ENCODE data around the gene PARN.
"Not testable (repeated sequence)": the region's sequence is repeated elsewhere in the genome, so short reads cannot be mapped to it uniquely, and the experiment has no call there.

PARN gene

DNA sequence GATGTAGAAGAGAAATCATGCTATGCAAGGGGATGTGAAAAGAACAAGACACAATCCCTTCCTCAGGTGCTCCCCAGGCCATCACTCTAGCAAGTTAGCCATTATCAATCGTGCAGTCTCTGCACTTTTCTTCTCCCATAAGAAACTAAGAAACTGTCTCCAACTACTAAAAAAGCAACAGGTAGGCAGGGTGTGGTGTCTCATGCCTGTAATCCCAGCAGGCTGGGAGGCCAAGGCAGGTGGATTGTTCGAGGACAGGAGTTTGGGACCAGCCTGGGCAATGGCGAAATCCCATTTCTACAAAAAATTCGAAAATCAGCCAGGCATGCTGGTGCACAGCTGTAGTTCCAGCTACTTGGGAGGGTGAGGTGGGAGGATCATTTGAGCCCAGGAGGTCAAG lies 13.8 kb downstream of the PARN start:
- H3K9me3 Mint-ChIP-seq = no peaks in the 10 kb centered on the region
- H3K4me3 Mint-ChIP-seq = no peak overlapping the region
- H3K27ac Mint-ChIP-seq = no peak overlapping the region
- H3K36me3 Mint-ChIP-seq (ENCODE audit: low read depth) = peaks cover 42% of the 10 kb centered on the region
- H3K27me3 Mint-ChIP-seq (ENCODE audit: low read depth) = no peaks in the 10 kb centered on the region
- peaks cover 3% of the 10 kb centered on the region for H3K4me1 Mint-ChIP-seq (ENCODE audit: low read depth)
- DNase-seq (ENCODE audit: low spot score) = no peak

DNA sequence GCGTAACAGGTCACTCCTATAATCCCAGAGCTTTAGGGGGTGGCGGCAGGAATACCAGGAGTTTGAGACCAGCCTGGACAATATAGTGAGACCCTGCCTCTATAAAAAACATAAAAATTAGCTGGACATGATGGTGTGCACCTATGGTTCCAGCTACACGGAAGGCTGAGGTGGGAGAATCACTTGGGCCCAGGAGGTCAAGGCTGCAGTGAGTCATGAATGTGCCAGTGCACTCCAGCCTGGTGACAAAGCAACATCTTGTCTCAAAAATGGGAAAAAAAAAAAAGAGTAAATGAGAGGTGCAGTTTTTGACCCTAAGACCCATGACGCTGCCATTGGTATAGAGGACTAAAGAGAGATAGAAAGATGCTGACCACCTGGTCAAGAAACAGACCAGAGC lies 16.1 kb downstream of the PARN start:
- Mint-ChIP-seq H3K27me3 (ENCODE audit: low read depth) (no peaks in the 10 kb centered on the region), H3K4me1 (ENCODE audit: low read depth) (no peaks in the 10 kb centered on the region), H3K36me3 (ENCODE audit: low read depth) (peaks cover 48% of the 10 kb centered on the region), H3K4me3 (no peak overlapping the region), H3K27ac (no peak overlapping the region), H3K9me3 (no peaks in the 10 kb centered on the region)
- DNase-seq (ENCODE audit: low spot score) = no peak

- Mint-ChIP-seq H3K9me3 (no peaks in the 10 kb centered on the region), H3K36me3 (ENCODE audit: low read depth) (peaks cover 52% of the 10 kb centered on the region)
- DNase-seq (ENCODE audit: low spot score) = no peak
Observed at GRCh38 chr16:14611660-14612059, 18.4 kb downstream of the PARN start.

DNA sequence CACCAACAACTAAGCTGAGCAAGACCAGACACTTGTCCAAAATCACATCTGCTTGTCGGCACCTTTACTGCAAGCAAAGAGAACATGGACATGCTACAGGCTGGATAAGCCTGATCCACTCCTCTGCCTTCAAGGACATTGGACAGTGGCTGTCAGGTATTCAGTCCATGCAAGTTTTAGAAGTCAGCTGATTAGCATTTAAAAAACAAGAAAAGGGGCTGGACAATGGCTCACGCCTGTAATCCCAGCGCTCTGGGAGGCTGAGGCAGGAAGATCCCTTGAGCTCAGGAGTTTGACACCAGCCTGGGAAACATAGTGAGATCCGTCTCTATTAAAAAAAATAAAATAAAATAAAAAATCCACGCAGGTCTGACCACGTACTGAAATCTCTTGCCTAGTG lies 20.3 kb downstream of the PARN start:
- DNase-seq (ENCODE audit: low spot score) = no peak
- Mint-ChIP-seq H3K9me3 (no peaks in the 10 kb centered on the region), H3K36me3 (ENCODE audit: low read depth) (peaks cover 49% of the 10 kb centered on the region), H3K27me3 (ENCODE audit: low read depth) (no peaks in the 10 kb centered on the region), H3K4me3 (no peak overlapping the region), H3K4me1 (ENCODE audit: low read depth) (no peaks in the 10 kb centered on the region), H3K27ac (no peak overlapping the region)

More at GRCh38 chr16:14611660-14612059, 18.4 kb downstream of the PARN start:
- Mint-ChIP-seq H3K4me1 (ENCODE audit: low read depth) (no peaks in the 10 kb centered on the region), H3K27me3 (ENCODE audit: low read depth) (no peaks in the 10 kb centered on the region), H3K27ac (no peak overlapping the region), H3K4me3 (no peak overlapping the region)

DNA sequence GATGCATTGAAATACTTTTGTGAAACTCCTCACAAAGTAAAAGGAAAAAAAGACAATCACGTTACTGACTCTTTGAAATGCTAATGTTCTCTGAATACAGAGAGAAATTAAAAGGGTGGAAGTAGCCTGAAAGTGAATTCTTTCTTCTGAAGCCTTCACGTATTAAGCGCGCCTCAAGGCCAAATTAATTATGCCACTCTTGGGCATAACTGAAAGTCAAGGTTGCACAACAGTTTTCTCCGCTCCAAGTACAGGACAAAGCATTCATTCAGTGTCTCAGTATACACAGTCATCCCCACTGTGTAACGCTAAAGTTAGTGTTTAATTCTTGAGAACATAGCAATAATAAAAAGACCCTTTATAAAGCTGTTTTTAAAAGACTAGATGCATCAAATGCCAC lies 21.5 kb downstream of the PARN start:
- Mint-ChIP-seq H3K36me3 (ENCODE audit: low read depth) (peaks cover 46% of the 10 kb centered on the region), H3K9me3 (no peaks in the 10 kb centered on the region), H3K27ac (no peak overlapping the region), H3K27me3 (ENCODE audit: low read depth) (no peaks in the 10 kb centered on the region), H3K4me1 (ENCODE audit: low read depth) (no peaks in the 10 kb centered on the region), H3K4me3 (no peak overlapping the region)
- no peak for DNase-seq (ENCODE audit: low spot score)

DNA sequence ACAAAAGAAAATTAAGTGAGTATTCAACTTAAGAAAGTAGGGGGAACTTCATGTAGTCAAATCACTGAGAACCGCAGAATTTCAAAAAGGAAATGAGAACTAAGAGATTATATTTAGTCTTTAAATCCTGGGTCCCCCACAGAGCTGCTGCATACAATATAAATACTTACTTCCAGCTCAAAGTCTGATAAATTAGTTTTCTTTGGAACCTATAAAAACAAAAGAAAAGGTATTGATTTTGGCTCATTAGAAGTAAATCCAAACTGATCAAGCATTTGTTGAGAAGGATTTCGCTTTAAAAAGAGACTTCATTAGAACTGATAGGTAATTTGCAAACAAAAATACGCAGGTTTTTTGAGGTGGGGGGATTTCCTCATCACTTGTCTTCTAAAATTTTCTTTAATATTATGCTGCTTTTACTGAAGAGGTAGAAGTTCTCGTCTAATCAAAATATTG lies 21.9 kb downstream of the PARN start:
- Mint-ChIP-seq H3K27me3 (ENCODE audit: low read depth) (no peaks in the 10 kb centered on the region), H3K4me1 (ENCODE audit: low read depth) (no peaks in the 10 kb centered on the region), H3K4me3 (no peak overlapping the region), H3K27ac (no peak overlapping the region), H3K36me3 (ENCODE audit: low read depth) (peaks cover 47% of the 10 kb centered on the region), H3K9me3 (no peaks in the 10 kb centered on the region)
- no peak for DNase-seq (ENCODE audit: low spot score)

DNA sequence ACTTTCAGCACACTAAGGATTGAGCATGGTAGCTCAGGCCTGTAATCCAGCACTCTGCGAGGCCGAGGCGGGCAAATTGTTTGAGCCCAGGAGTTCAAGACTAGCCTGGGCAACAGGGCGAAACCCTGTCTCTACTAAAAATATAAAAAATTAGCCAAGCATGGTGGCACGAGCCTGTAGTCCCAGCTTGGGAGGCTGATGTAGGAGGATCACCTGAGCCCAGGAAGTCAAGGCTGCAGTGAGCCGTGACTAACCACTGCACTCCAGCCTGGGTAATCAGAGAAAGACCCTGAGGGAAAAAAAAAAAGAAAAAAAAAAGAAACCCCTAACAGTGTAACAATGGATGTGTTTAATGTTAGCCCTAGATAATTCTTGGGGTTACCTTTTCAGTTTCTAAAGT lies 24.0 kb downstream of the PARN start:
- H3K27ac Mint-ChIP-seq = no peak overlapping the region
- H3K27me3 Mint-ChIP-seq (ENCODE audit: low read depth) = no peaks in the 10 kb centered on the region
- H3K4me1 Mint-ChIP-seq (ENCODE audit: low read depth) = no peaks in the 10 kb centered on the region
- H3K9me3 Mint-ChIP-seq = no peaks in the 10 kb centered on the region
- no peak overlapping the region for H3K4me3 Mint-ChIP-seq
- no peak for DNase-seq (ENCODE audit: low spot score)
- peaks cover 52% of the 10 kb centered on the region for H3K36me3 Mint-ChIP-seq (ENCODE audit: low read depth)

GRCh38 chr16:14602443-14602963 lies 27.6 kb downstream of the PARN start:
- Mint-ChIP-seq H3K27ac (no peak overlapping the region), H3K4me3 (no peak overlapping the region), H3K4me1 (ENCODE audit: low read depth) (no peaks in the 10 kb centered on the region), H3K9me3 (no peaks in the 10 kb centered on the region), H3K36me3 (ENCODE audit: low read depth) (peaks cover 53% of the 10 kb centered on the region), H3K27me3 (ENCODE audit: low read depth) (no peaks in the 10 kb centered on the region)
- no peak for DNase-seq (ENCODE audit: low spot score)

GRCh38 chr16:14600164-14600563 lies 29.9 kb downstream of the PARN start:
- no peak overlapping the region for H3K27ac Mint-ChIP-seq
- DNase-seq (ENCODE audit: low spot score) = no peak
- H3K9me3 Mint-ChIP-seq = no peaks in the 10 kb centered on the region
- H3K36me3 Mint-ChIP-seq (ENCODE audit: low read depth) = peaks cover 47% of the 10 kb centered on the region
- H3K4me3 Mint-ChIP-seq = no peak overlapping the region
- no peaks in the 10 kb centered on the region for H3K4me1 Mint-ChIP-seq (ENCODE audit: low read depth)
- H3K27me3 Mint-ChIP-seq (ENCODE audit: low read depth) = no peaks in the 10 kb centered on the region

DNA sequence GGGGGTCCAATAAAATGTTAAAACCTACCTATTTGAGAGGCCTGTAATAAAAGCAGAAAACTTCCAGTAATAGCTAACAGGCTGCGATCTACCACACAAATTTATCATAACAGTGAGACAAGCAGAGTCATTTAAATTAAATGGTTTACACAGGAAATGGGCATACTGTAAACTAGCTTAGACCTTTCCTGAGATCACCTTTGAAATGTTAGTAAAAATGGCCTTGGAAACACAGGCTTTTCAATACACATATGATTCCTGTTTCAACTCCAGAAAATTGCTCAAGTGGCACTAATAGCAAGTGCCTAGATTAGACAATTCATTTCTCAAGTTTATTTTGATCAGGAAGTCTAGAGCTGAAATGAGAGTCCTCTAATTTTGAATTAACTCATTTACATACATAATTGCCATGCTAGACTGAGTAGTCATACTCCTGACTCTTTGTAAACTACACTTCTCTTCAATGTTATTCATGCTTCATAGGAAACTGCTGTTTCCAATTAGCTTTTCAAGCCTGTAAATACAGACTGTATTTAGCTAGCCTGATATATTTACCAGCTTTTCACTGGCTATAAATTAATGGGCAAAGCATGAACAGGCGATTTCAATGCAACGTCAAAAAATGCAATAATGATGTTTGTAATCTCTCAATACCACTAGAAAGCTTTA lies 43.3 kb downstream of the PARN start:
- H3K27me3 Mint-ChIP-seq (ENCODE audit: low read depth) = no peaks in the 10 kb centered on the region
- peak overlapping the region; percentile 5 for H3K27ac Mint-ChIP-seq
- H3K4me1 Mint-ChIP-seq (ENCODE audit: low read depth) = peaks cover 19% of the 10 kb centered on the region
- no peak overlapping the region for H3K4me3 Mint-ChIP-seq
- peaks cover 54% of the 10 kb centered on the region for H3K36me3 Mint-ChIP-seq (ENCODE audit: low read depth)
- no peak for DNase-seq (ENCODE audit: low spot score)
- no peaks in the 10 kb centered on the region for H3K9me3 Mint-ChIP-seq

GRCh38 chr16:14585287-14585686 lies 44.8 kb downstream of the PARN start:
- H3K4me3 Mint-ChIP-seq = no peak overlapping the region
- no peak for DNase-seq (ENCODE audit: low spot score)
- H3K27ac Mint-ChIP-seq = peak overlapping the region; percentile 13
- H3K27me3 Mint-ChIP-seq (ENCODE audit: low read depth) = no peaks in the 10 kb centered on the region
- no peaks in the 10 kb centered on the region for H3K9me3 Mint-ChIP-seq
- peaks cover 56% of the 10 kb centered on the region for H3K36me3 Mint-ChIP-seq (ENCODE audit: low read depth)
- H3K4me1 Mint-ChIP-seq (ENCODE audit: low read depth) = peaks cover 19% of the 10 kb centered on the region

- not testable (repeated sequence) for H3K4me3 Mint-ChIP-seq; H3K4me1 Mint-ChIP-seq (ENCODE audit: low read depth); H3K9me3 Mint-ChIP-seq; H3K27me3 Mint-ChIP-seq (ENCODE audit: low read depth); DNase-seq (ENCODE audit: low spot score); H3K27ac Mint-ChIP-seq
- H3K36me3 Mint-ChIP-seq (ENCODE audit: low read depth) = peaks cover 49% of the 10 kb centered on the region
Observed at GRCh38 chr16:14580926-14581325, 49.1 kb downstream of the PARN start.

GRCh38 chr16:14579266-14579665 lies 50.8 kb downstream of the PARN start:
- H3K9me3 Mint-ChIP-seq = peaks cover 6% of the 10 kb centered on the region
- DNase-seq (ENCODE audit: low spot score) = no peak
- peaks cover 58% of the 10 kb centered on the region for H3K36me3 Mint-ChIP-seq (ENCODE audit: low read depth)
- no peak overlapping the region for H3K4me3 Mint-ChIP-seq
- no peak overlapping the region for H3K27ac Mint-ChIP-seq
- H3K4me1 Mint-ChIP-seq (ENCODE audit: low read depth) = no peaks in the 10 kb centered on the region
- H3K27me3 Mint-ChIP-seq (ENCODE audit: low read depth) = no peaks in the 10 kb centered on the region

DNA sequence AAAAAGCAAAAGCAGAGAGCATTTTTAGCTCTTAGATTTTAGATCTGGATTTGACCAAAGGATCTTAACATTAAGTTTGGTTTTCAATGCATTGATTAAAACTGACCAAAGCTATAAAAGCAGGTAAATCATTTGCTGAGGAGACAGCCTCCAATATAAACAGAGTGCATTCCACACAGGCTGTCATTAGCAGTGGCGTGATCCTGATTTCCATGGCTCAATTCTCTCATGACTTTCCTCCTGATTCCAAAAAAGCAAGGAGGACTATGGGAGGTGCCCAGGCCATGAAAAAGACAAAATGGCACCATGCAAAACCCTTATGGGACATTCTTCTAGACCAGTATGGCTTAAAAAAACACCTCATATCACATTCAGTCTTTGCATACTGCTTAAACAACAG lies 53.5 kb downstream of the PARN start:
- no peak for DNase-seq (ENCODE audit: low spot score)
- peaks cover 57% of the 10 kb centered on the region for H3K36me3 Mint-ChIP-seq (ENCODE audit: low read depth)
- H3K9me3 Mint-ChIP-seq = peaks cover 6% of the 10 kb centered on the region
- H3K27me3 Mint-ChIP-seq (ENCODE audit: low read depth) = no peaks in the 10 kb centered on the region
- H3K4me1 Mint-ChIP-seq (ENCODE audit: low read depth) = peaks cover 2% of the 10 kb centered on the region
- H3K4me3 Mint-ChIP-seq = no peak overlapping the region
- no peak overlapping the region for H3K27ac Mint-ChIP-seq

GRCh38 chr16:14576069-14576468 lies 54.0 kb downstream of the PARN start:
- peaks cover 54% of the 10 kb centered on the region for H3K36me3 Mint-ChIP-seq (ENCODE audit: low read depth)

More at GRCh38 chr16:14576069-14576468, 54.0 kb downstream of the PARN start:
- H3K9me3 Mint-ChIP-seq = peaks cover 6% of the 10 kb centered on the region
- H3K4me3 Mint-ChIP-seq = no peak overlapping the region
- DNase-seq (ENCODE audit: low spot score) = no peak
- H3K27me3 Mint-ChIP-seq (ENCODE audit: low read depth) = no peaks in the 10 kb centered on the region
- peaks cover 2% of the 10 kb centered on the region for H3K4me1 Mint-ChIP-seq (ENCODE audit: low read depth)
- H3K27ac Mint-ChIP-seq = no peak overlapping the region
